Sigmoid colon (tissue), 7 donors: ENCODE data around the gene ARL8A. TPM values are rescaled to one million over a fixed set of nuclear protein-coding genes. Genes with fewer than 3 reads are reported as not detected.

Experiments
- DNase-seq: peaks from one replicate; pipeline ENCODE4 v3.0.0-alpha.2; 2019
- H3K27ac ChIP-seq, 4 donors: fragments of 200-600 bp; sonication (generic); one replicate each; pipeline ENCODE4 v1.5.1; 2016 to 2019; ENCODE audit warnings: mild to moderate bottlenecking in 1 of 4
- H3K27me3 ChIP-seq, 3 donors: fragments of 200-600 bp; sonication (generic); one replicate each; pipeline ENCODE4 v1.5.1; 2019; ENCODE audit warnings: mild to moderate bottlenecking in 1 of 3
- H3K36me3 ChIP-seq, 4 donors: fragments of 200-600 bp; sonication (generic); one replicate each; pipeline ENCODE4 v1.5.1; 2016 to 2019
- H3K4me1 ChIP-seq, 4 donors: fragments of 200-600 bp; sonication (generic); one replicate each; pipeline ENCODE4 v1.5.1; 2017 to 2019
- H3K4me3 ChIP-seq, 4 donors: fragments of 200-600 bp; sonication (generic); one replicate each; pipeline ENCODE4 v1.5.1; 2017 to 2019; ENCODE audit warnings: mild to moderate bottlenecking in 2 of 4, moderate library complexity in 1 of 4
- H3K9me3 ChIP-seq, 4 donors: fragments of 200-600 bp in 3 of 4; sonication (generic) in 3 of 4; one replicate each; pipeline versions ENCODE4 v1.5.1 to v1.6.1; 2013 to 2019
- CTCF ChIP-seq, 4 experiments: fragments of 450-650 bp in 3 of 4; fragments of 200-600 bp in 1 of 4; IDR thresholded peaks; one replicate each; pipeline ENCODE4 v1.5.1; 2016 to 2019; ENCODE audit warnings: antibody characterized with exemption in 4 of 4, mild to moderate bottlenecking in 3 of 4, moderate library complexity in 2 of 4
- EP300 ChIP-seq, 4 donors: sonication (generic); formaldehyde crosslinking; IDR thresholded peaks; one replicate each; pipeline ENCODE4 v1.6.1; 2017; ENCODE audit warnings: antibody characterized with exemption in 4 of 4
- POLR2A ChIP-seq, 2 donors: fragments of 450-650 bp; IDR thresholded peaks; one replicate each; pipeline ENCODE4 v1.6.1; 2016; ENCODE audit warnings: antibody characterized with exemption in 2 of 2, mild to moderate bottlenecking in 2 of 2, moderate library complexity in 2 of 2
- POLR2AphosphoS5 ChIP-seq, 4 donors: sonication (generic); formaldehyde crosslinking; IDR thresholded peaks; one replicate each; pipeline ENCODE4 v1.6.1; 2017; ENCODE audit warnings: antibody characterized with exemption in 4 of 4
- WGBS, 2 donors: extraction: QIAGEN DNeasy Blood & Tissue Kit; methylation state at CpG; one replicate each; pipeline ENCODE4 v1.1.7; 2013; 5-methylcytosine and 5-hydroxymethylcytosine counted together
- intact Hi-C: fragments of 100-400 bp; cut with DNase I; formaldehyde crosslinking; loops from one replicate; pipeline ENCODE4 v1.15.1; 2023
- polyA plus RNA-seq, 3 donors: library from polyadenylated mRNA; stranded (reverse); fragments of 200-250 nt; gene quantifications; one replicate each; pipeline ENCODE4 v1.2.3, GENCODE V29; 2013
- total RNA-seq, 4 donors: library from RNA; depleted of rRNA; stranded (reverse); fragments of >200 nt; gene quantifications; one replicate each; pipeline ENCODE4 v1.1.0, GENCODE V29; 2016
- donor health status: healthy with polysubstance abuse.
- donor health status: Bipolar disorder and iron deficiency.
- donor health status: healthy.

The ARL8A gene
- total and polyA plus RNA-seq, 7 donors, result 13.8 to 29.0 (median 22.4) TPM

GRCh38 chr1:202165267-202165941 is 20.9 kb upstream of the ARL8A start:
- H3K4me1 ChIP-seq, result peaks cover 0 to 3% (median 0%) of the 10 kb centered on the region in 4 donors
- H3K27me3 ChIP-seq, result no peaks in the 10 kb centered on the region
- no peaks in the 10 kb centered on the region for H3K36me3 ChIP-seq
- intact Hi-C loops, result no loop called here
- no peak for DNase-seq
- no peak overlapping the region for H3K27ac ChIP-seq
- no peak for TF ChIP-seq CTCF (IDR thresholded peaks at IDR 0.05)
- TF ChIP-seq POLR2A (IDR thresholded peaks at IDR 0.05), result no peak
- H3K4me3 ChIP-seq, result no peak overlapping the region
- no peaks in the 10 kb centered on the region for H3K9me3 ChIP-seq
- 77 to 88% methylated on average over 20 of the region's 20 CpGs for WGBS, 2 donors

DNA sequence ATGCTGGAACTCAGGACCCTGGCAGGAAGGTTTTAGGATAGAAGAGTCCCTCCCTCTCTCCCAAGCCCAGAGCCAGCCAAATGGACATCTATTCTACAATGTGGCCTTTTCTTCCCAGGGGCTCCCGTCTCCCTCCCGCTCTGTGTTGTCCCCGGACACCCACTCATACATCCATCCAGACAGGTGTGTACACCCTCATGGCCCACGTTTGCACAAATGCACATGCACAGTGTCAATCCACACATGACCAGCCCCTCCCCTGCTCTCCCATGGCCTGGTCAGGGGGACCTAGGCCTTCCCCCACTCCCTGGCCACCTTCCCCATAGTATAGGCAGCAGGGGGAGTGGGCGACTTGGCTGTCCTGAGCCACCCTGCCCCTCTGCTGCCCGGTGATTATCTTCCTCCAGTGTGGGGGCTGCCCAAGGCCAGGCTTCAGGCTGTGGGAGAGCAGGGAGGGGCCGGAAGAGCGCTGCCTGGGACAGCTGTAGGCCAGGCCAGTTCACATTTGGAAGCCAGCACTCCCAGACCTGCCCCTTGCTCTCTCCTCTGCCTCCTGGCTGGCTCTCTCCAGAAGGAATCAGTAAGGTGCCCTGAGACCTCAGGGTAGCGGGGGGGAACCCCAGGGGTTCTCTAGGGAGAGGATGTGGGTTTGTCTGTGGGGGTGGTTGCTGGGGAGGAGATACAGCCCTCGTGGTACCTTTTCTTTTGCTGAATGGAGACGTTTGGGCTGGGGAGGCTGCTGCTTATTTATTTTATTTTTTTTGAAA is 19.9 kb upstream of the ARL8A start:
- Histone ChIP-seq H3K36me3 (no peaks in the 10 kb centered on the region), H3K27me3 (no peaks in the 10 kb centered on the region), H3K4me3 (no peak overlapping the region), H3K9me3 (no peaks in the 10 kb centered on the region), H3K4me1 (peaks cover 0 to 3% (median 0%) of the 10 kb centered on the region in 4 donors), H3K27ac (no peak overlapping the region)
- intact Hi-C loops, result no loop called here
- no peak for DNase-seq
- no peak for TF ChIP-seq POLR2AphosphoS5 (IDR thresholded peaks at IDR 0.05)
- no peak for TF ChIP-seq POLR2A (IDR thresholded peaks at IDR 0.05)
- no peak for TF ChIP-seq CTCF (IDR thresholded peaks at IDR 0.05)
- TF ChIP-seq EP300 (IDR thresholded peaks at IDR 0.05), result no peak
- 57 to 75% methylated on average over 11 of the region's 11 CpGs for WGBS, 2 donors

- intact Hi-C loops, result no loop called here
- Histone ChIP-seq H3K36me3 (no peaks in the 10 kb centered on the region), H3K27ac (no peak overlapping the region), H3K27me3 (no peaks in the 10 kb centered on the region), H3K4me1 (peaks cover 0 to 3% (median 0%) of the 10 kb centered on the region in 4 donors), H3K9me3 (no peaks in the 10 kb centered on the region), H3K4me3 (no peak overlapping the region)
- no peak for DNase-seq
- WGBS, 2 donors, result 78 to 83% methylated on average over 12 of the region's 12 CpGs
- TF ChIP-seq EP300 (IDR thresholded peaks at IDR 0.05), result no peak
- no peak for TF ChIP-seq POLR2A (IDR thresholded peaks at IDR 0.05)
- TF ChIP-seq CTCF (IDR thresholded peaks at IDR 0.05), result no peak
- TF ChIP-seq POLR2AphosphoS5 (IDR thresholded peaks at IDR 0.05), result no peak
Measured at GRCh38 chr1:202163281-202164270, 19.0 kb upstream of the ARL8A start.

GRCh38 chr1:202162418-202163280 is 18.1 kb upstream of the ARL8A start:
- TF ChIP-seq CTCF (IDR thresholded peaks at IDR 0.05) (no peak), EP300 (IDR thresholded peaks at IDR 0.05) (no peak), POLR2A (IDR thresholded peaks at IDR 0.05) (no peak), POLR2AphosphoS5 (IDR thresholded peaks at IDR 0.05) (no peak)
- DNase-seq, result no peak
- 34 to 36% methylated on average over 15 of the region's 15 CpGs for WGBS, 2 donors
- Histone ChIP-seq H3K9me3 (no peaks in the 10 kb centered on the region), H3K27me3 (no peaks in the 10 kb centered on the region), H3K4me3 (no peak overlapping the region), H3K27ac (no peak overlapping the region), H3K36me3 (no peaks in the 10 kb centered on the region), H3K4me1 (no peaks in the 10 kb centered on the region)
- intact Hi-C loops, result no loop called here
